Measurements from ENCODE around the gene UHRF2.
"Not testable (repeated sequence)": the region's sequence is repeated elsewhere in the genome, so short reads cannot be mapped to it uniquely, and the experiment has no call there.

The UHRF2 gene

GRCh38 chr9:6412487-6413364 lies at the start of gene UHRF2:
Gene UHRF2 (plus strand): TSS chr9:6413199. CDS start chr9:6413491, 292 bp downstream.
- peak; percentile 90 for DNase-seq

GRCh38 chr9:6367128-6367890 lies 45.7 kb upstream of the UHRF2 start:
- DNase-seq = no peak

GRCh38 chr9:6368831-6369230 lies 44.2 kb upstream of the UHRF2 start:
- no peak for DNase-seq

- DNase-seq = not testable (repeated sequence)
Measured at GRCh38 chr9:6381477-6382012, 31.5 kb upstream of the UHRF2 start.

GRCh38 chr9:6382681-6383080 lies 30.3 kb upstream of the UHRF2 start:
- no peak for DNase-seq

GRCh38 chr9:6383551-6384225 lies 29.3 kb upstream of the UHRF2 start:
- no peak for DNase-seq

- DNase-seq = peak; percentile 19
Measured at GRCh38 chr9:6384732-6385131, 28.3 kb upstream of the UHRF2 start.

GRCh38 chr9:6399071-6399470 lies 13.9 kb upstream of the UHRF2 start:
- no peak for DNase-seq

- no peak for DNase-seq
Measured at GRCh38 chr9:6405371-6405770, 7.6 kb upstream of the UHRF2 start.

GRCh38 chr9:6407778-6408177 lies 5.2 kb upstream of the UHRF2 start:
- DNase-seq = no peak

- no peak for DNase-seq
Measured at GRCh38 chr9:6408320-6408719, 4.7 kb upstream of the UHRF2 start.

GRCh38 chr9:6409811-6410210 lies 3.2 kb upstream of the UHRF2 start:
- no peak for DNase-seq

- DNase-seq = no peak
Measured at GRCh38 chr9:6410633-6411032, 2.4 kb upstream of the UHRF2 start.

- DNase-seq = no peak
Measured at GRCh38 chr9:6413365-6414246, 607 bp downstream of the UHRF2 start.

- no peak for DNase-seq
Measured at GRCh38 chr9:6414247-6414641, 1.2 kb downstream of the UHRF2 start.

GRCh38 chr9:6415266-6415665 lies 2.3 kb downstream of the UHRF2 start:
- no peak for DNase-seq

GRCh38 chr9:6417186-6417585 lies 4.2 kb downstream of the UHRF2 start:
- DNase-seq = no peak

- DNase-seq = no peak
Measured at GRCh38 chr9:6418764-6419163, 5.8 kb downstream of the UHRF2 start.

- DNase-seq = no peak
Measured at GRCh38 chr9:6424940-6425339, 11.9 kb downstream of the UHRF2 start.

GRCh38 chr9:6426117-6426516 lies 13.1 kb downstream of the UHRF2 start:
- no peak for DNase-seq

- DNase-seq = no peak
Measured at GRCh38 chr9:6428940-6429889, 16.2 kb downstream of the UHRF2 start.

Measured in NCI-H2029 (cell line).